HepG2 (cell line): ENCODE data around the gene ABL2. TPM values are rescaled to one million over a fixed set of nuclear protein-coding genes. Genes with fewer than 3 reads are reported as not detected.

Experiments used
- CC2D1A ChIP-seq: sonication (generic); formaldehyde crosslinking; IDR thresholded peaks from 2 replicates; pipeline ENCODE4 v1.8.1; 2023; ENCODE audit warnings: mild to moderate bottlenecking, missing genetic modification reagents
- ETV5 ChIP-seq: IDR thresholded peaks from 2 replicates; pipeline ENCODE4 v1.6.1; 2018; ENCODE audit warnings: missing biosample characterization, missing genetic modification reagents, inconsistent platforms, borderline replicate concordance
- FOSL1 ChIP-seq: sonication (generic); formaldehyde crosslinking; IDR thresholded peaks from 2 replicates; pipeline ENCODE4 v1.9.0; 2021; ENCODE audit warnings: missing genetic modification reagents, borderline replicate concordance
- FOXO4 ChIP-seq: sonication (generic); formaldehyde crosslinking; conservative IDR thresholded peaks from 2 replicates; pipeline ENCODE4 v1.8.1; 2023; ENCODE audit warnings: missing genetic modification reagents
- GATA4 ChIP-seq: sonication (generic); IDR thresholded peaks from 2 replicates; pipeline ENCODE4 v1.6.1; 2016; ENCODE audit warnings: antibody characterized with exemption, low read depth, borderline replicate concordance
- GLMP ChIP-seq: sonication (generic); formaldehyde crosslinking; IDR thresholded peaks from 2 replicates; pipeline ENCODE4 v1.9.0; 2021; ENCODE audit warnings: missing genetic modification reagents, mild to moderate bottlenecking, borderline replicate concordance
- HDAC2 ChIP-seq: sonication (generic); formaldehyde crosslinking; IDR thresholded peaks from 2 replicates; pipeline ENCODE4 v1.4.0; 2020; ENCODE audit warnings: missing genetic modification reagents
- HNF1B ChIP-seq: sonication (generic); formaldehyde crosslinking; IDR thresholded peaks from 2 replicates; pipeline ENCODE4 v1.5.1; 2020; ENCODE audit warnings: mild to moderate bottlenecking, moderate library complexity, missing genetic modification reagents
- IKZF1 ChIP-seq: fragments of 450-650 bp; IDR thresholded peaks from 2 replicates; pipeline ENCODE4 v1.7.1; 2016
- KLF9 ChIP-seq: IDR thresholded peaks from 2 replicates; pipeline ENCODE4 v1.6.1; 2016; ENCODE audit warnings: low read depth
- MATR3 ChIP-seq: sonication (generic); formaldehyde crosslinking; IDR thresholded peaks from 2 replicates; pipeline ENCODE4 v1.4.0; 2020; ENCODE audit warnings: missing genetic modification reagents
- MTERF4 ChIP-seq: sonication (generic); formaldehyde crosslinking; IDR thresholded peaks from 2 replicates; pipeline ENCODE4 v1.8.0; 2023; ENCODE audit warnings: mild to moderate bottlenecking, missing genetic modification reagents
- NFYC ChIP-seq: IDR thresholded peaks from 2 replicates; pipeline ENCODE4 v1.6.1; 2016; ENCODE audit warnings: missing genetic modification reagents, missing compliant biosample characterization
- TFAP4 ChIP-seq: sonication (generic); IDR thresholded peaks from 2 replicates; pipeline ENCODE4 v1.6.1; 2016; ENCODE audit warnings: low read depth, borderline replicate concordance
- ZFP91 ChIP-seq: sonication (generic); formaldehyde crosslinking; IDR thresholded peaks from 2 replicates; pipeline ENCODE4 v1.9.0; 2022; ENCODE audit warnings: missing genetic modification reagents, mild to moderate bottlenecking, borderline replicate concordance
- ZNF232 ChIP-seq: sonication (generic); formaldehyde crosslinking; IDR thresholded peaks from 2 replicates; pipeline ENCODE4 v1.4.0; 2020; ENCODE audit warnings: missing genetic modification reagents, borderline replicate concordance
- ZNF652 ChIP-seq: IDR thresholded peaks from 2 replicates; pipeline ENCODE4 v1.6.1; 2016; ENCODE audit warnings: low read depth, borderline replicate concordance
- ZNF883 ChIP-seq: sonication (generic); formaldehyde crosslinking; IDR thresholded peaks from 2 replicates; pipeline ENCODE4 v1.5.1; 2020; ENCODE audit warnings: mild to moderate bottlenecking, missing genetic modification reagents; ENCODE audit errors: not compliant biosample characterization
- ZSCAN21 ChIP-seq: sonication (generic); formaldehyde crosslinking; IDR thresholded peaks from 2 replicates; pipeline ENCODE4 v1.8.0; 2022; ENCODE audit warnings: mild to moderate bottlenecking, missing genetic modification reagents, moderate library complexity, borderline replicate concordance
- polyA plus RNA-seq, 8 experiments: library from polyadenylated mRNA; depleted of rRNA in 3 of 8; stranded (reverse) in 7 of 8; unstranded in 1 of 8; fragments of >200 nt; fragmentation: Illumina TruSeq in 4 of 8; extraction: Trizol in 4 of 8; gene quantifications; 2 replicates each; pipeline versions ENCODE4 v1.2.1 to v1.2.3, GENCODE V29; 2011 to 2016; ENCODE audit warnings: low read depth in 4 of 8, missing spikeins in 1 of 8, mixed read lengths in 1 of 8; ENCODE audit not compliant: insufficient read depth in 1 of 8
- total RNA-seq, 5 experiments: library from RNA; depleted of rRNA; stranded (reverse); fragments of >200 nt; fragmentation: Illumina TruSeq; extraction: Trizol; gene quantifications; 2 replicates each; pipeline ENCODE4 v1.2.3, GENCODE V29; 2016; ENCODE audit warnings: low read depth in 1 of 5

The ABL2 gene
- total and polyA plus RNA-seq, 2 of the 13 experiments (the other 11 are each of a cell fraction or from before 2014, with no cell fraction given) = 5.8 to 6.0 TPM

GRCh38 chr1:179151908-179152682 lies 77.4 kb downstream of the ABL2 start (continued):
- TF ChIP-seq GLMP = no peak
- TF ChIP-seq FOXO4 (CRISPR knock-in tag) = no peak
- peak; percentile 38; the same call in 1 of the 2 replicates for TF ChIP-seq GATA4
- no peak for TF ChIP-seq ZSCAN21 (CRISPR knock-in tag)
- TF ChIP-seq IKZF1 = no peak
- TF ChIP-seq ZNF883 (CRISPR knock-in tag) = no peak
- TF ChIP-seq MATR3 (CRISPR knock-in tag) = no peak
- no peak for TF ChIP-seq NFYC (CRISPR knock-in tag)
- no peak for TF ChIP-seq MTERF4 (CRISPR knock-in tag)
- no peak; the same call in 1 of the 2 replicates for TF ChIP-seq ZNF652 (CRISPR knock-in tag)
- TF ChIP-seq TFAP4 = peak; percentile 22; the same call in 1 of the 2 replicates
- no peak for TF ChIP-seq FOSL1 (CRISPR knock-in tag)
- peak; percentile 60; the same call in 1 of the 2 replicates for TF ChIP-seq HDAC2 (CRISPR knock-in tag)
- TF ChIP-seq ZFP91 (CRISPR knock-in tag) = no peak
- no peak for TF ChIP-seq CC2D1A
- peak; percentile 92 for TF ChIP-seq HNF1B (CRISPR knock-in tag)
- peak; percentile 26; the same call in 1 of the 2 replicates for TF ChIP-seq ETV5 (CRISPR knock-in tag)
- TF ChIP-seq KLF9 = 0 out of 2 replicates have a peak, but pooled peaks have one; percentile 37
- TF ChIP-seq ZNF232 (CRISPR knock-in tag) = peak; percentile 56; the same call in 1 of the 2 replicates
